Cardiac muscle cell (in vitro differentiated cells and primary cell): ENCODE results near the gene GEN1. TPM values are rescaled to one million over a fixed set of nuclear protein-coding genes. Genes with fewer than 3 reads are reported as not detected.
A peak's percentile ranks its signal among the peaks of the same experiment; 100 is the strongest.

Experiments
- DNase-seq, 2 donors: peaks; one replicate each; pipeline versions ENCODE4 v3.0.0 to v3.0.0-alpha.2; 2010 to 2017; ENCODE audit warnings: low read depth in 1 of 2, low spot score in 1 of 2
- H3K27ac ChIP-seq: fragments of 200-600 bp; sonication (generic); 2 replicates; pipeline ENCODE4 v1.5.1; 2016
- H3K27me3 ChIP-seq: fragments of 200-600 bp; sonication (generic); 2 replicates; pipeline ENCODE4 v1.6.0; 2016; ENCODE audit warnings: control low read depth
- H3K36me3 ChIP-seq: fragments of 200-600 bp; sonication (generic); 2 replicates; pipeline ENCODE4 v1.5.1; 2016; ENCODE audit warnings: control low read depth
- H3K4me1 ChIP-seq: fragments of 200-600 bp; sonication (generic); 2 replicates; pipeline ENCODE4 v1.8.1; 2017; ENCODE audit warnings: low read depth, mild to moderate bottlenecking, mixed run types
- H3K4me3 ChIP-seq: fragments of 200-600 bp; sonication (generic); 2 replicates; pipeline ENCODE4 v1.5.1; 2016; ENCODE audit warnings: mild to moderate bottlenecking
- H3K9me3 ChIP-seq: fragments of 200-600 bp; sonication (generic); 2 replicates; pipeline ENCODE4 v1.5.1; 2017; ENCODE audit warnings: low read depth, mild to moderate bottlenecking, control low read depth
- polyA plus RNA-seq: library from polyadenylated mRNA; unstranded; fragments of >200 nt; fragmentation: Nextera tagmentation; extraction: Ambion mirVana; gene quantifications from 2 replicates; pipeline ENCODE4 v1.2.1, GENCODE V29; 2016
- total RNA-seq: library from RNA; depleted of rRNA; stranded (reverse); fragments of >200 nt; gene quantifications from 2 replicates; pipeline ENCODE4 v1.2.3, GENCODE V29; 2016
- TF ChIP-seq, protein P1 (sequence below): IDR thresholded peaks from 2 replicates; pipeline ENCODE4 v1.5.1; 2012; ENCODE audit warnings: low read depth, mild to moderate bottlenecking, low read length

The GEN1 gene
- total and polyA plus RNA-seq, 2 experiments from 2014 or later, result 4.3 to 8.8 TPM

DNA sequence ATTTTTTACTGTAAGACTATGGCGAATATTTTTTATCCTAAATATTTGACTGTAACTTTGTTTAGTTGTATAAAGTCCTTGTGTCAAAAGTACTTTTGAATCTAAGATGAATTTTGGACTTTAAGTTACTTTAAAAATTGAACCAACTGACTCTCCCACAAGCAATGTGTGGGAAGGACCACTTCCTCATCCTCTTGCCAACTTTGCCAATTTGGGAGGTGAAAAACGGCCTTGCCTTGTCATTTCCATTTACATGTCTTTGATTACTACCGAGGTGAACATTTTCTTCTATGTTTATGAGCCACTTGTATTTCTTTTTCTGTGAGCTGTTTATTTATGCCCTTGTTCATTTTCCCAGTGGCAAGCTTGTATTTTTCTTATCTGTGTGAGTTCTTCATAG, 49.6 kb downstream of the GEN1 start:
- H3K4me1 ChIP-seq, result no peaks in the 10 kb centered on the region
- no peaks in the 10 kb centered on the region for H3K27me3 ChIP-seq
- DNase-seq, result no peak
- no peak overlapping the region for H3K27ac ChIP-seq
- no peak overlapping the region for H3K4me3 ChIP-seq
- no peaks in the 10 kb centered on the region for H3K9me3 ChIP-seq
- no peaks in the 10 kb centered on the region for H3K36me3 ChIP-seq
- TF ChIP-seq, protein P1, sequence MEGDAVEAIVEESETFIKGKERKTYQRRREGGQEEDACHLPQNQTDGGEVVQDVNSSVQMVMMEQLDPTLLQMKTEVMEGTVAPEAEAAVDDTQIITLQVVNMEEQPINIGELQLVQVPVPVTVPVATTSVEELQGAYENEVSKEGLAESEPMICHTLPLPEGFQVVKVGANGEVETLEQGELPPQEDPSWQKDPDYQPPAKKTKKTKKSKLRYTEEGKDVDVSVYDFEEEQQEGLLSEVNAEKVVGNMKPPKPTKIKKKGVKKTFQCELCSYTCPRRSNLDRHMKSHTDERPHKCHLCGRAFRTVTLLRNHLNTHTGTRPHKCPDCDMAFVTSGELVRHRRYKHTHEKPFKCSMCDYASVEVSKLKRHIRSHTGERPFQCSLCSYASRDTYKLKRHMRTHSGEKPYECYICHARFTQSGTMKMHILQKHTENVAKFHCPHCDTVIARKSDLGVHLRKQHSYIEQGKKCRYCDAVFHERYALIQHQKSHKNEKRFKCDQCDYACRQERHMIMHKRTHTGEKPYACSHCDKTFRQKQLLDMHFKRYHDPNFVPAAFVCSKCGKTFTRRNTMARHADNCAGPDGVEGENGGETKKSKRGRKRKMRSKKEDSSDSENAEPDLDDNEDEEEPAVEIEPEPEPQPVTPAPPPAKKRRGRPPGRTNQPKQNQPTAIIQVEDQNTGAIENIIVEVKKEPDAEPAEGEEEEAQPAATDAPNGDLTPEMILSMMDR, result no peak

DNA sequence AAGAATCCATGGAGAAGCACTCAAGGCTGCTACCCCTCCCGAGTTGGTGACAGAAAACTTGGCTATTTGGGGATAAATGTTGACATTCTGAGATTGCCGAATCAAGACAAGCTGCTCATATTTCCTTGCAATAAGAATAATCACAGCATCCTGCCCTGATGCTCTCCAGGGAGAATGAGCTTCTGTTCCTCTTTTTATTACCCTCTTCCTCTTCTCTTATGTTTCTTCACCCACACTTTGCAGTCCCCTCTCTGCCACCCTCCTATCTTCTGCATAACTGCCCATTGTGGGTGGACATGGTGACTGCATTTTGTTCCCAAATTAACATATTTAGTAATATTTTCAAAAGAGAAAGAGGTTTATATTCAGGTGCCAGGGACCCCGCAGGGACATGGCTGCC, 50.4 kb downstream of the GEN1 start:
- DNase-seq, result no peak
- H3K36me3 ChIP-seq, result no peaks in the 10 kb centered on the region
- H3K4me3 ChIP-seq, result no peak overlapping the region
- TF ChIP-seq, protein P1, result no peak
- no peaks in the 10 kb centered on the region for H3K9me3 ChIP-seq
- no peaks in the 10 kb centered on the region for H3K4me1 ChIP-seq
- H3K27me3 ChIP-seq, result no peaks in the 10 kb centered on the region
- no peak overlapping the region for H3K27ac ChIP-seq

DNA sequence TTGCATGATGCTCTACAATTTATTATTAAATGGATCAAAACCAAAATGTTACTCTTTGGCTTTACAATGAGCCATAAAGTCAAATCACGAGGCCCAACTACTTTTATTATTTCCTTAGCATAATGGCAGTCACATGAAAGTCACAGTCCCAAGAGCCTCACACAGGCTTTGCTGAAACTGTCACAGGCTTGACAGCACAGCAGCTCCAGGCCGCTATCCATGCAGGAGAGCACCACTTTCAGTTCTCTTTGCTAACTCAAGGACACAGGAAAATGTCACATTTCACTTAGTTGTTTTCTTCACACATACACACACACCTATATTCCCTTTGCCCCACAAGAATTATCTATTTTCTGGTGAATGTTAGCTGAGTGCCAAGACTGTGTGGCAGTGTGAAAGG, 51.2 kb downstream of the GEN1 start:
- TF ChIP-seq, protein P1, result no peak
- Histone ChIP-seq H3K4me1 (no peaks in the 10 kb centered on the region), H3K9me3 (no peaks in the 10 kb centered on the region), H3K4me3 (no peak overlapping the region), H3K36me3 (no peaks in the 10 kb centered on the region), H3K27me3 (no peaks in the 10 kb centered on the region), H3K27ac (no peak overlapping the region)
- peak in 1 of 2 donors; percentile 31 for DNase-seq

DNA sequence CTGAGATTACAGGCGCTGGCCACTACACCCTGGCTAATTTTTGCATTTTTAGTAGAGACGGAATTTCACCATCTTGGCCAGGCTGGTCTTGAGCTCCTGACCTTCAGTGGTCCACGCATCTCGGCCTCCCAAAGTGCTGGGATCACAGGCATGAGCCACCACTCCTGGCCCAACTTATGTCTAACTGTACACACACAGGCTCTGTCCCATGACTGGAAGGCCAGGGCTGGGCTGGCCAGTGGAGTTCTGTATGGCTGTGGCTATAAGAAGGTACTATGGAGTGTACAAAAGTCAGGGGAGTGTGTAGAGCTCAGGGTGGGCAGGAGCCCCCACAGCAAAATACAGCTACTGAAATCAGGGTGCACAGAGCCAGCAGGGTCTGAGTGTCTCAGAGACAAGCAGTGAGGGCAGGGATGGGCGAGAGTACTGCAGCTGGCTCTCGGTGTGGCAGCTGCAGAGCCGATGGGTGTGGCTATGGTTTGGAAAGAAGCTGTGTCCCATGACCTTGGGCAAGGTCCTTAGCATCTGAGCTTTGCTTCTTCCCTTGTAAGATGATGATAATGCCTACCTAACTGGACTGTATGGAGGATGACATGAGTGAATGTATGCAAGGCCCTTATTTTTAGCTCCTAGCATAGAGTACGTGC, 51.9 kb downstream of the GEN1 start:
- Histone ChIP-seq H3K27ac (no peak overlapping the region), H3K9me3 (no peaks in the 10 kb centered on the region), H3K4me1 (no peaks in the 10 kb centered on the region), H3K27me3 (no peaks in the 10 kb centered on the region), H3K4me3 (no peak overlapping the region), H3K36me3 (no peaks in the 10 kb centered on the region)
- TF ChIP-seq, protein P1, result no peak
- DNase-seq, result no peak

DNA sequence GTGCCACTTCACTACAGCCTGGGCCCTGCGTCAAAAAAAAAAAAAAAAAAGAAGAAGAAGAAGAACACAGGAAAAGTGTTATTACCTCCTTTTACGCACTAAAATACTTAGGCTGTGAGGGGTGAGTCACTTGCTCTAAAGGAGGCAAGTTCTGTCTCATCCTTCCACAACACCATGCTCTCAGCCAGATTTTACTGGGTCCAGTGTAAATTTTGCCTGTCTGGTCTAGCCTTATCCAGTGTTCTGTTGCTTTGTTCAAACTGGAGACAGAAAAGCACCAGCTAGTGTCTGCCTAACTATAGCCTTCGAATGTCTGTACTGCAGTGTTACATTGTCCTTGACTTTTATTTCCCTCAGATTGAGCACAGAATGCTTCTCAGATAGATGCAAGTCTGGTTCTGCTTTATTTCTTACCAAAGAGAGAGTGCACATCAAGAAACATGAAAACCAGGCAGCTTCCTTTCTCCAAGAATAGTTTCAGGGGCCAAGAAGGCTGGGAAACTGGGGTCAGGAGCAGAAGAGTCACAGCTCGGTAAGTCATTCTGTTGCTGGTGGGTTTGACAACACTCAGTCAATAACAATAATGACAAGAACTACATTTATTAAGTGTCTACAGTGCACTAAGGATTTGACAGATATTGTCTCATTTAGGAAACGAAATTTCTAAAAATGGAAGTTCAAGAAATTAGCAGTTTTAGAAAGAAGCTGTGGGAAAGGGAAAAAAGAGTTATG, 59.2 kb downstream of the GEN1 start:
- Histone ChIP-seq H3K4me3 (no peak overlapping the region), H3K27ac (no peak overlapping the region), H3K9me3 (no peaks in the 10 kb centered on the region), H3K4me1 (no peaks in the 10 kb centered on the region), H3K27me3 (no peaks in the 10 kb centered on the region), H3K36me3 (no peaks in the 10 kb centered on the region)
- peak in 1 of 2 donors; percentile 44 for DNase-seq
- TF ChIP-seq, protein P1, result no peak
